Activated naive CD8-positive, alpha-beta T cell treated with anti-CD3 and anti-CD28 coated beads, Interleukin-2, amount 50 U/mL, for 24 hours (primary cell): ENCODE measurements around the gene SASH1.

Source experiments
- ATAC-seq: fragments of 150-1000 bp; cut with Tn5 transposase; one replicate; pipeline ENCODE4 v1.10.0; 2021
- DNase-seq: peaks from one replicate; pipeline ENCODE4 v3.0.0; 2021
- H3K27ac Mint-ChIP-seq: one replicate; pipeline ENCODE4 v1.8.0; 2021; ENCODE audit warnings: mild to moderate bottlenecking, mixed read lengths
- H3K27me3 Mint-ChIP-seq: one replicate; pipeline ENCODE4 v1.8.0; 2021; ENCODE audit warnings: mixed read lengths
- H3K36me3 Mint-ChIP-seq: one replicate; pipeline ENCODE4 v1.8.0; 2021; ENCODE audit warnings: low read depth, mixed read lengths
- H3K4me1 Mint-ChIP-seq: one replicate; pipeline ENCODE4 v1.8.0; 2021; ENCODE audit warnings: mixed read lengths
- H3K4me3 Mint-ChIP-seq: one replicate; pipeline ENCODE4 v1.8.0; 2021; ENCODE audit warnings: mild to moderate bottlenecking, moderate library complexity, mixed read lengths
- H3K9me3 Mint-ChIP-seq: one replicate; pipeline ENCODE4 v1.8.0; 2021; ENCODE audit warnings: mixed read lengths

SASH1 gene

DNA sequence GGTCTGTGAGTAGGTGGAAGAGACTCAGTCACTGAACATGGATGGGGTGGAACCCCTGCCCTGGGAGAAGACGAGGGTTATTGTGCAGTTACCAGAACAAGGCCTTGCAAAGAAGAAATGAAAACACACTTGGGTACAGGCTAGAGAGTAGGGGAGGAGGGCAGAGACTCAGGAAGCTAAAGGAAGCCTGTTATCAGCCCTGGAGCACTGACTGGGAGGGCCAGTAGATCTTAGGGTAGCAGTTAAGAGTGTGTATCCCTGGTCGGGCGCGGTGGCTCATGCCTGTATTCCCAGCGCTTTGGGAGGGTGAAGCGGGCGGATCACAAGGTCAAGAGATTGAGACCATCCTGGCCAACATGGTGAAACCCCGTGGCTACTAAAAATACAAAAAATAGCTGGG is 74.4 kb downstream of the SASH1 start:
- Mint-ChIP-seq H3K36me3 (no peaks in the 10 kb centered on the region), H3K9me3 (no peaks in the 10 kb centered on the region), H3K27me3 (peaks cover 18% of the 10 kb centered on the region), H3K4me3 (no peak overlapping the region), H3K4me1 (no peaks in the 10 kb centered on the region), H3K27ac (no peak overlapping the region)
- DNase-seq (no peak), ATAC-seq (no peak)

DNA sequence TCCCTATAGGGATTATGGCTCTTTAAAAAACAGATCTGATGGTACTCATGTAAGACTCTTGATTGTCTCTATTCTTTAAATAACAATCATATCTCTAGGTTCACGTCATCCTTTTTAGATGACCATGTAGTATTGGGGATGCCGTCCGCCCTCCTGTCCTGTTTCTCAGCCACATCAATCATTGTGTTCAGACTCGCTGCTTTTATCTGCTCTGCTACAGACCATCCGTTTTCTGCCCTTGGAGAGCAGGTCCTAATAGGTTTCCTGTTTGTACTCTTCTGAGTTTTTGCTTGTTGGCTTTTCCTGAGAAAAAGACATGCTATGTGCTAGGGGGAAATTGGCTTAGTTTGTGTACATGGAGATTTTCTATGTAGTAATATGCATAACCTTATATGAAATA is 76.8 kb downstream of the SASH1 start:
- H3K36me3 Mint-ChIP-seq: no peaks in the 10 kb centered on the region
- no peak overlapping the region for H3K27ac Mint-ChIP-seq
- H3K4me1 Mint-ChIP-seq: no peaks in the 10 kb centered on the region
- no peak overlapping the region for H3K4me3 Mint-ChIP-seq
- H3K9me3 Mint-ChIP-seq: no peaks in the 10 kb centered on the region
- ATAC-seq (no peak), DNase-seq (no peak)
- peaks cover 8% of the 10 kb centered on the region for H3K27me3 Mint-ChIP-seq

DNA sequence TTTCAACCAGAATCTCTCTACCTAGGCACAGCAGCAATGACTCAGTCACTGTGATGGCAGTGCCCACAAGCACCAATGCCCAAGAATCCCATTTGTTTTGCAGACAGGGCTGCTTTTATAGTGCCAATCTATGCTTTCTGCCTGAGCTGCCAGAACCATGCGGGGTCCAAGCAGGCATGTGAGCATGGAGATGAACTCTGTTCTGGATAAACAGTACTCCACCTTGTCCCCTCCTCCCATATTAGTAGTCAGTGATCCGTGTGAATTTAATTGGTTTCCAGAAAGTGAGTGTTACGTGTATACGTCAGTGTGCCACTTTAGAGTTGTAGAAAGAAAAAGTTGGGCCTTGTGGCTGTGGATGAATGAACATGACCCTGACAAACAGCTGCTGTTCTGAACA is 79.4 kb downstream of the SASH1 start:
- H3K9me3 Mint-ChIP-seq: no peaks in the 10 kb centered on the region
- no peak overlapping the region for H3K4me3 Mint-ChIP-seq
- H3K27me3 Mint-ChIP-seq: peaks cover 15% of the 10 kb centered on the region
- DNase-seq (no peak), ATAC-seq (no peak)
- no peaks in the 10 kb centered on the region for H3K36me3 Mint-ChIP-seq
- no peak overlapping the region for H3K27ac Mint-ChIP-seq
- H3K4me1 Mint-ChIP-seq: peaks cover 1% of the 10 kb centered on the region

DNA sequence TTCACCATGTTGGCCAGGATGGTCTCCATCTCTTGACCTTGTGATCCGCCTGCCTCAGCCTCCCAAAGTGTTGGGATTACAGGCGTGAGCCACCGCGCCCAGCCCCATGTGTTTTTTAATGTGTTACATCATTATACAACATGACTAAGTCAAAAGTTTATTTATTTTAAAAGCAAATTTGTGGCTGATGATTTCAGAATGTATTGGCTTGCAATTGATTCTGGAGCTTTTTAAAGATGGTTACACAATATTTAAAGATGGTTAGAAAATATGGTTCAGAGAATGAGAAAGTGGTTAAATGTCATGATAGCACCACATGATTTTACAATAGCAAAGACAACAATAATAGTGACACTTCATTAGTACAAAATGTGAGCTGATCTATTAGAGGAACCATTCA is 80.5 kb downstream of the SASH1 start:
- Mint-ChIP-seq H3K36me3 (no peaks in the 10 kb centered on the region), H3K4me3 (no peak overlapping the region), H3K27ac (no peak overlapping the region), H3K9me3 (no peaks in the 10 kb centered on the region), H3K27me3 (peaks cover 15% of the 10 kb centered on the region), H3K4me1 (peaks cover 1% of the 10 kb centered on the region)
- no peak for ATAC-seq
- no peak for DNase-seq

DNA sequence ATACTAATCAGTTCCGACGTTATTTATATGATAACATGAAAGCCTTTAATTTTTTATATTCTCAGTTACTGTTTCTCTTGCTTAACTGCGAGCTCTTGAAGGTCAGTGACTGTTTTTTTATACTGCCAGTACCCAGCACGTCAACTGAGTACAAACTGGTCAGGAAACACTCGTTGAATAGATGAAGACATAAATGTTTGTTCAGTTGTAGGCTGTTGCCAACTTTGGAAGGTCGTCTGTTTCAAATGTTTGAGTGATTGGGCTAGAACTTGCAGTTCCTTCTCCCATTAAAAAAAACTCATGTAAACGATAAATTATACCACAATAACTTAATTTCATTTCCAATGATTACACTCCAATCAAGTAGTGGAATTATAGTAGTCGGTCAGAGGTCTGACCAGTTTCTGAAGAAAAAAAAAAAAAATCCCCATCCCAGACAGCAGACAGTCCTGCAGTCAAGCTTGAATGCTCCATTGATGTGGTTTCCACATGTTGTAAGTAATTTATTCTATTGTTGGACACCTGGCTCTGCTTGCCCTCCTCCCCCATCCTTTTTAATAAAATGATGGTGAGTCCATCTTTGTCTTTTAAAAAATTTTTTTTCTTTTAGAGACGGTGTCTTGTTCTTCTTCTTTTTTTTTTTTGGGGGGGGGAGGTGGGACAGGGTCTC is 81.1 kb downstream of the SASH1 start:
- no peaks in the 10 kb centered on the region for H3K36me3 Mint-ChIP-seq

DNA sequence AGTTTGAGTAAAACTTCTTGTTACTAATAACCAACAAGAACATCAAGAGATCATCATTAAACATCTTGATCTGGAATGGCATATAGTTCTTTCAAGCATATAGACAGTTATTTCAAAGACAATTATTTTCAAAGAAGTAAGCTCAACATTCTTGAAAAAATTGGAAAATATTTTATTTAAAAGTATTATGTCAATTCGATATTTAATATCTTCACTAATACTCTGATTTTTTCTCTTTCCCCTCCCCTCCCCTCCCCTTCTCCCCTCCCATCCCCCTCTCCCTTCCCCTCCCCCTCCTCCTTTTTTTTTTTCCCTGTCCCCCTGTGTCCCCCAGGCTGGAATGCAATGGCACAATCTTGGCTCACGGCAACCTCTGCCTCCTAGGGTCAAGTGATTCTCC is 82.8 kb downstream of the SASH1 start:
- Mint-ChIP-seq H3K27me3 (peaks cover 7% of the 10 kb centered on the region), H3K27ac (no peak overlapping the region), H3K4me3 (no peak overlapping the region), H3K4me1 (peaks cover 1% of the 10 kb centered on the region), H3K9me3 (no peaks in the 10 kb centered on the region), H3K36me3 (no peaks in the 10 kb centered on the region)
- no peak for ATAC-seq
- DNase-seq: no peak

More for the DNA sequence above, 81.1 kb downstream of the SASH1 start:
- H3K27ac Mint-ChIP-seq: no peak overlapping the region
- H3K9me3 Mint-ChIP-seq: no peaks in the 10 kb centered on the region
- H3K4me1 Mint-ChIP-seq: peaks cover 1% of the 10 kb centered on the region
- DNase-seq (no peak), ATAC-seq (no peak)
- H3K4me3 Mint-ChIP-seq: no peak overlapping the region
- H3K27me3 Mint-ChIP-seq: peaks cover 12% of the 10 kb centered on the region

DNA sequence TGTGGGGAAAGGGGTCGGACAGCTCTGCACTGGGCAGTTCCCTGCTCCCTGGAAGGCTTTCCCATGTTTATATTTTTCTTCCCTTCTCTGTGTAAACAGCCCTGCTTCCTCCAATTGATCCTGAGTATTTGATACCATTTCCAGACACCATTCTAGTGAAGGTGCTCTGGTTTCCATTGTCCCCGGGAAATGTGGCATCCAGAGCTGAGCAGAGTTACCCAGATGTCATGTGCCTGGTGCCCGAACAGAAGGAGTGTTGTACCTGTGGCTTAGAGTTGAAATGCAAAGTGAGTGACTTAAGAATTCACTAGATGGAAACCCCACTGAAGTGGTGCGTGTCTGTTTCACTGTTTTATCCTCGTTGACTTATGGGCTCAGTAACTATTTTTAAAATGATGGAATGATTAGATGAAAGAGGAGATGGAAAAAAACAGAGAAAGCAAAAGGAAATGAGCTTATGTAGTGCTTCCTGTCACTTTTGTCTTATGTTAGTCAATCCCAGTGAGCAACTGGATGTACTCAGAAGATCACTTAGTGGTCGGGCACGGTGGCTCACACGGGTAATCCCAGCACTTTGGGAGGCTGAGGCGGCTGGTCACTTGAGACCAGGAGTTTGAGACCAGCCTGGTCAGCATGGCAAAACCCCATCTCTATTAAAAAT is 83.8 kb downstream of the SASH1 start:
- peaks cover 7% of the 10 kb centered on the region for H3K27me3 Mint-ChIP-seq
- no peak overlapping the region for H3K27ac Mint-ChIP-seq
- DNase-seq: no peak
- H3K4me3 Mint-ChIP-seq: no peak overlapping the region
- no peaks in the 10 kb centered on the region for H3K36me3 Mint-ChIP-seq
- ATAC-seq: no peak
- H3K4me1 Mint-ChIP-seq: peaks cover 1% of the 10 kb centered on the region
- H3K9me3 Mint-ChIP-seq: no peaks in the 10 kb centered on the region

DNA sequence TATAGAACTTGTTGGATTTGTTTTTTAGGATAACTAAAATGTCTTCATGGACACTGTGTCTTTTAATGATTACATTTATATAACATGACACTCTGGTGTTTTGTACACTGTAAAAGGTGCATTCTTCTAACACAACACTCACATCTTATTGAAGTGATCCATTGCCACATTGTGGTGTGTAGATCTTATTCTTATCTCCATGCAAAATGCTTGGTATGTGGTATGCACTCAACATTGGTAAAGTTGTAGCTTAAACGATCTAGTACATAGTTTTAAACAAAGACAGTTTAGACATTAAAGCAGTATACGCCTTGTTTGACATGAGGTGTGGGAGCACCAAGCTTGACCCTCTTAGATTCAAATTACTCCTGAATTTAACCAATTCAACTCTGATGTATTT is 84.7 kb downstream of the SASH1 start:
- Mint-ChIP-seq H3K9me3 (no peaks in the 10 kb centered on the region), H3K4me3 (no peak overlapping the region), H3K27me3 (peaks cover 7% of the 10 kb centered on the region), H3K27ac (no peak overlapping the region), H3K4me1 (peaks cover 1% of the 10 kb centered on the region), H3K36me3 (no peaks in the 10 kb centered on the region)
- no peak for DNase-seq
- no peak for ATAC-seq

DNA sequence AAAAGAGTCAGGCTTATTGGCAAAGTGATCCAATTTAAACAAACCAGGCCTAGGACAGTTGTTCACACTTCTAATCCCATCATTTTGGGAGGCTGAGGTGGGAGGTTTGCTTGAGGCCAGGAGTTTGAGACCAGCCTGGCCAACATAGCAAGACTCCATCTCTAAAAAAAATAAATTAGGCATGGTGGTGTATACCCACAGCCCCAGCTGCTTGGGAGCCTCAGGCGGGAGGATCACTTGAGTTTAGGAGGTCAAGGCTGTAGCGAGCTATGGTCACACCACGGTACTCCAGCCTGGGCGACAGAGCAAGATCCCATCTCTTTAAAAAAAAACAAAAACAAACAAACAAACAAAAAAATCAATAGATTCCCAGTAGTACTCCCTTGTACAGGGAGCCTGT is 86.8 kb downstream of the SASH1 start:
- Mint-ChIP-seq H3K36me3 (no peaks in the 10 kb centered on the region), H3K9me3 (no peaks in the 10 kb centered on the region), H3K27me3 (peaks cover 7% of the 10 kb centered on the region), H3K4me1 (peaks cover 1% of the 10 kb centered on the region), H3K27ac (no peak overlapping the region), H3K4me3 (no peak overlapping the region)
- no peak for ATAC-seq
- DNase-seq: no peak

DNA sequence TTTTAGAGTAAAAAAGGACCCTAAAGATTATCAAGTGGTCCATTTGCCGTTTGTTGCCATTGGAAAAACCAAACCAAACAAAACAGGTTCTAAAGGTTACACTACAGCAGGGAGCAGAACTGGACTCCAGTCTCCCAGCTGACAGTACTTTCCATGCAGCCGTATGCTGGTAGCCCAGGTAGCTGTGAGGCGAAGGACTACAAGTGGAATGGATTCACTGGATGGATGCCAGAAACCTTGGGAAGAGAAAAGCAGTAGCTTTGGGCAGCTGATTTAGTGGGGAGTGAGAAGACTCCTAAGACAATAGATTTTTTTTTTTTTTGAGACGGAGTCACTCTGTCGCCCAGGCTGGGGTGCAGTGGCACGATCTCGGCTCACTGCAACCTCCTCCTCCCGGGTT is 88.3 kb downstream of the SASH1 start:
- Mint-ChIP-seq H3K4me3 (no peak overlapping the region), H3K9me3 (no peaks in the 10 kb centered on the region), H3K27ac (no peak overlapping the region), H3K4me1 (peaks cover 1% of the 10 kb centered on the region), H3K36me3 (no peaks in the 10 kb centered on the region), H3K27me3 (peaks cover 10% of the 10 kb centered on the region)
- ATAC-seq (no peak), DNase-seq (no peak)

DNA sequence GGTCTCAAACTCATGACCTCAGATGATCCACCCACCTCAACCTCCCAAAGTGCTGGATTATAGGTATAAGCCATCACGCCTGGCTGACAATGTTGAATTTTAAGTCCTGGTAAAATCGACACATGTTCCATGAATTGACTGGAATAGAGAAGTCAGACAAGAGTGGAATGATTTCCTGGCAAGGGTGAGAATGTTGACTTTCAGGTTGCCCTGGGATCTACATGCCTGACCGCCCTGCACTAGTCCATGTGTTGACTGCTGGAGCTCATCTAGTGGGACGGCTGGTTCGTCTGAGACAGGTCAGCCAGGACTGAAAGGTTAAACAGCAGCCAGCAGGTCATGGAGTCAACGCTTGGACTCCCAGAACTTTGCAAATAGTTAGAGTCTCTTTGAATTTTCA is 88.8 kb downstream of the SASH1 start:
- H3K27ac Mint-ChIP-seq: no peak overlapping the region
- no peaks in the 10 kb centered on the region for H3K36me3 Mint-ChIP-seq
- peaks cover 1% of the 10 kb centered on the region for H3K4me1 Mint-ChIP-seq
- no peaks in the 10 kb centered on the region for H3K9me3 Mint-ChIP-seq
- peaks cover 8% of the 10 kb centered on the region for H3K27me3 Mint-ChIP-seq
- ATAC-seq (no peak), DNase-seq (no peak)
- no peak overlapping the region for H3K4me3 Mint-ChIP-seq

DNA sequence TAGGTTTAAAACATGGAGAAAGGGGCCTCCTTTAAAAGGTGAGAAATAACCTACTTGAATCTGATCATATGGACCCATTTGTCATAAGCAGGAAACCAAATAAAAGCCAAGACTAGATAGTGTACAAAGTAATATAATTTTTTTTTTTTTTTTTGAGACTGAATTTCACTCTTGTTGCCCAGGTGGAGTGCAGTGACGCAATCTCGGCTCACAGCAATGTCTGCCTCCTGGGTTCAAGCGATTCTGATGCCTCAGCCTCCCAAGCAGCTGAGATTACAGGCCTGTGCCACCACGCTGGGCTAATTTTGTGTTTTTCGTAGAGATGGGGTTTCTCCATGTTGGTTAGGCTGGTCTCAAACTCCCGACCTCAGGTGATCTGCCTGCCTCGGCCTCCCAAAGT is 89.2 kb downstream of the SASH1 start:
- H3K27ac Mint-ChIP-seq: no peak overlapping the region
- H3K9me3 Mint-ChIP-seq: no peaks in the 10 kb centered on the region
- H3K36me3 Mint-ChIP-seq: no peaks in the 10 kb centered on the region
- H3K4me1 Mint-ChIP-seq: no peaks in the 10 kb centered on the region
- no peak overlapping the region for H3K4me3 Mint-ChIP-seq
- H3K27me3 Mint-ChIP-seq: peaks cover 5% of the 10 kb centered on the region
- DNase-seq (no peak), ATAC-seq (no peak)

DNA sequence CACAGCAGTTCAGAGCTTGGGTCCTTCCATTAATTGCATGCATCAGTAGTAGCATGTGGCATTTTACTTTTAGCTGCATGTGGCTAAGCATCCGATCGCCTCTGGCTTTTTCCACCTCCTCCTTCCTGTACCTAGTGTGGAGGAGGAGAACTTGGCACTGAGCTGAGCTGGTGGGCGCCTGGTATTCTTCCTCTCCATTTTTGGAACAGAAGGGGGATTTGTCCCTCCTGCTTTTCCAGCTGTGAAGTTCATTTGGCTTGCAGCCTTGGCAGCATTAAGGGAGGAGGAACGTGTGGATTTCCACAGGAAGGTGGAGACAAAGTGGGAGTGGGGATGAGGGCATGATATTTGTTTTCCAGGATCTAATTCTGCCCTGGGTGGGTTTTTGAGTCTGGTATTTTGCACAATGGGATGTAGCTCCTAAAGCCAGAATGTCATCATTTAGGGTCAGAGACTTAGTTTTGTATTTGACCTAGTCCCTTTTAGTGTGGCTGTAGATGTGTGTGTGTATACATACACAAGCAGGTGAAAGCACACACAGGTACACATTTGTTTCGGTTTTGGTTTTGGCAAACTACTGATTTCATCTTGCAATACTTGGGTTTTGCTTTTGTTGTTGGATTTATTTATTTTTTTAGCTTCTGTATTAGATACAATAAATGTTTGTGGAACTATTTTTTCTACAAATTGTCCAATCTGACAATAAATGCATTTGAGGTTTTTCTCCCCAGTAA is 90.0 kb downstream of the SASH1 start:
- ATAC-seq (no peak), DNase-seq (no peak)
- H3K36me3 Mint-ChIP-seq: no peaks in the 10 kb centered on the region
- no peak overlapping the region for H3K4me3 Mint-ChIP-seq
- no peaks in the 10 kb centered on the region for H3K9me3 Mint-ChIP-seq
- H3K27ac Mint-ChIP-seq: no peak overlapping the region
- peaks cover 8% of the 10 kb centered on the region for H3K27me3 Mint-ChIP-seq
- no peaks in the 10 kb centered on the region for H3K4me1 Mint-ChIP-seq

DNA sequence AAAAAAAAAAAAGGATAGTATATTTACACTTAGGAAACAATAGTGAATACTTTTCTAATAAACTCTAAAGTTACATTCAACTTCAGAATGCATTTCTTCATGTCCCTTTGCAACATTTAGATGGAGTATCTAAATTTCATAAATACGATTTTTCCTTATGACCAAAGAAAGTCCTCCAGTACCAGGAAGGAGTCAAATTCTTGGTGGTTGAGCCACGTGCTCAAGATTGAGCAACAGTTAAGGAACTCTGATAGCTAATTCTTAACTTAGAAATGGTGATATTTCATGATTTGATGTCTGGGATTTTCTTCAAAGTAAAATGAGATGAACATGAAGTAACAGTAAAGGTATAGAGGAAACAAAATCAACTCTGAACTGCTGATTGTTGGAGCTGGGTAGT is 92.7 kb downstream of the SASH1 start:
- Mint-ChIP-seq H3K27me3 (peaks cover 18% of the 10 kb centered on the region), H3K36me3 (no peaks in the 10 kb centered on the region), H3K4me3 (no peak overlapping the region), H3K4me1 (no peaks in the 10 kb centered on the region), H3K27ac (no peak overlapping the region), H3K9me3 (no peaks in the 10 kb centered on the region)
- ATAC-seq: no peak
- DNase-seq: no peak

DNA sequence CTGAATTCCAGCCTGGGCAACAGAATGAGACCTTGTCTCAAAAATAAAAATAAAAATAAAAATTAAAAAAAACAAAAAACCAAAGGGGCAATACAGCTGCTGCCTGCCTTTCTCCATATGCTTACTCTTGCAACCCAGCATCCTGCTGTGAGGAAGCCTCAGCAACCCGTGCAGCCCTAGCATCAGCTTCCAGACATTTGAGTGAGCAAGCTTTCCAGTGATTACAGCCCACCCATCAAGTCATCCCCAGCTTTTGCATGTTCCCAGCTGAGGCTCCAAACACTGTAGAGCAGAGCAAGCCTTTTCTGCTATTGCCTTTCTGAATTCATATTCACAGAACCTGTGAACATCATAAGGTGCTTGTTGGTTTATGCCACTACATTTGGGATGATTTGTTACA is 93.8 kb downstream of the SASH1 start:
- DNase-seq (no peak), ATAC-seq (no peak)
- H3K9me3 Mint-ChIP-seq: no peaks in the 10 kb centered on the region
- no peak overlapping the region for H3K27ac Mint-ChIP-seq
- no peak overlapping the region for H3K4me3 Mint-ChIP-seq
- H3K4me1 Mint-ChIP-seq: peaks cover 6% of the 10 kb centered on the region
- H3K36me3 Mint-ChIP-seq: no peaks in the 10 kb centered on the region
- peaks cover 19% of the 10 kb centered on the region for H3K27me3 Mint-ChIP-seq
